GM21526 (cell line): ENCODE measurements around the gene EYS.

Source experiments
- ATAC-seq: cut with Tn5 transposase; IDR thresholded peaks from one replicate; pipeline ENCODE4 v1.9.1; 2021; ENCODE audit warnings: moderate library complexity; ENCODE audit not compliant: unreplicated experiment, low FRiP score

Gene EYS

DNA sequence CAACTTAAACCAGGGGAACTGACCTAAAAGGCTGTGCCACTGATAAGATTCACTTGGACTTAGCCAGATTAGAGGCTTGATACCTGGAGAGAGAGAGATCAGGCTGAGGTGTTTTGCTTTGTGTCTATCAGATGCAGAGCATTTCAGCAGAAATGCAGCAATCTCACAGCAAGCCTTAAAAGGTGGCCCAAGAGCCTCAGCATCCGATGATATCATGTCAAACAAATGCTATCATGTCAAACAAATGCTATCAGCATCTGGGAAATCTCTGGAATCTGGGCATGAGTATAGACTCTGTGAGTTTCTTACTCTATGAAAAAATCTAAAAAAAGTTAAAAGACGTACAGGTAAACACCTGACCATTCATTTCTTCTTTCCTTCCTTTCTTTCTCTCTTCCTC is 718.9 kb downstream of the EYS start:
- ATAC-seq = no peak

DNA sequence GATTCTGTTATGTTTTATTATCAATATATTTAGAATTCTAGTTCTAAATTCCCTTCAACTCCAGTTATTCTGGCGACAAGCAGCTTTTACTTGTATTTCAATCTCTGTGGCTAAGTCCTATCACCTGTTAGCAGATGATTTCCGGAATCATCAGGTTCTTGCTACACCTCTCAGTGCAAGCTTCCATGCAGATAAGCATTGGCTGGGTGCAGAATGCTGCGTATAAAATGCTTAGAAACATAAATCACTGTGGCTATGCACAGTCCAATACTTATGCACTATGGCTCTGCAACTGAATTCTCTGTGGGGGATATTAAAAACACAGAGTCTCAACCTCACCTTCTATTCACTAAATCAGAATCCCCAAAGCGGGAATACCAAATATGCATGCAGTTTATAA is 720.0 kb downstream of the EYS start:
- no peak for ATAC-seq

- ATAC-seq = no peak
Measured at GRCh38 chr6:64985726-64986125, 721.3 kb downstream of the EYS start.

GRCh38 chr6:64984948-64985347 is 722.1 kb downstream of the EYS start:
- ATAC-seq = no peak

- no peak for ATAC-seq
Measured at GRCh38 chr6:64983089-64983488, 723.9 kb downstream of the EYS start.

DNA sequence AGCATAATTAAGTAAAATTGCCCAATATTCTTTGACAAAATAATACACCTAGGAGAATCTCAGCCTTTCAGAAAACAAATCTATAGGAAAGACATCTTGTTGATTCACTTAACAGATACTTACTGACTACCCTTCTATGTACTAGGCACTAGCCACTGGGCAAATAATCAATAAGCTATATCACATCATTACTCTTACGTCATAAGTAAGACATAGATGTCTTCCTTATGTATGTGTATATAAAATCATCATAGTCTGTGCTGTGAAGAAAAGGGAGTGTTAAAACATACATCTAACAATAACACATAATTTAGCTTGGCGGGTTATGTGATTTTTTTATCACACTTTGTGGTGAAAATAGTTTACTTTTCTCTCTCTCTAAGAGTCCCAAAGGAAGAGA is 733.9 kb downstream of the EYS start:
- ATAC-seq = no peak

DNA sequence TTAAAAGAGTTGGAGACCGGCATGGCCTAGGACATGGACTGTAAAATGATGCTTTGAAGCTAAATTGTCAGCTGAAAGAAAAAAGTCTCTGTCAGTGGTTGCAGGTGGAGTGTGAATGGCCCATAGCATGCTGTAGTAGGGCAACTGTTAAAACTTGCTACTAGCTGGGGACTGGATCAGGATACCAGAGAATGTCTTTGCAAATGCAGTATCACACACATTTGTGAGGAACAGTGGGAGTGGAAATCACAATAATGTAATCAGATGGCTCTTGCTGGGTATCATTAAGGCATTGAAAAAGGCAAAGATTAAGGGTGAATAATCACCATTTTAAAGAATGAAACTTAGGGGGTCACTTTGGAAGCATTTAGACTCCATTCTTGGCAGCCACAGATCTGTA is 737.9 kb downstream of the EYS start:
- no peak for ATAC-seq

DNA sequence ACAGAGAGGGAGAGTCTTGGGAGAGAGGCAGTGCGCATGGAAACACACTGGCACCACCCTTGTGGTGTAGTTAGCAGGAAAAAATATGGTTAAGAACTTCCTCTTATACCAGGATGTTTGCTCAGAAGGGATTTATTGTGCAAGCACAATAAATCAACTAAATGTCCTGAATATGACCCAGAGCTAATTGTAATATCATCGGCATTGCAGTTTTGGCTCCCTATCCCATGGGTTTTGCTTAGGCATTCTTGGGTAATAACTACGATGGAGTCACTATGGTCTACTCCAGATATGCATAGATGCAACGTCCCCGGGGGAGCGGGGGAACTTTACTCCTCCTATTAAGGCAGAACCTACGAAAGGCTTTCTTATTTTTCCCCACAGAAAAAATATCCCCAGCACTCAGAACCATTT is 751.6 kb downstream of the EYS start:
- no peak for ATAC-seq

- no peak for ATAC-seq
Measured at GRCh38 chr6:64949257-64949656, 757.8 kb downstream of the EYS start.

GRCh38 chr6:64948261-64948660 is 758.8 kb downstream of the EYS start:
- ATAC-seq = no peak

DNA sequence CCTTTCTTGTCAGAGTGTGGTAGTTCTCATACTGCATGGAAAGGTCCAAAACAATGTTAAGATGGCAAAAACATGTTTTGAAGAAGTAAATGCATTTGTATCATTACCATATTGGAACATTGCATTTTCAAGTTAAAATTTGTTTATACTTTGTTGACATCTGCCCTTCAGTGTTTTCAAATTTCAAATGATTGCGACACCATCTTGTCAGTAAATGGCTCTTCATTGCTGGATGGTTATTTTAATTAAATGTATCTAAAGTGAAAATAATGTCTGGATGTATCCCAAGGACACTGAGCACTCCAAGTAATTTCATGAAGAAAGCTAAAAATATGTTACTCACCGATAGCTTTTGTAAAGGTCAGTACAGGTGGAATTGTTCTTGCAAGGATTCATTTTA is 761.6 kb downstream of the EYS start:
- no peak for ATAC-seq

DNA sequence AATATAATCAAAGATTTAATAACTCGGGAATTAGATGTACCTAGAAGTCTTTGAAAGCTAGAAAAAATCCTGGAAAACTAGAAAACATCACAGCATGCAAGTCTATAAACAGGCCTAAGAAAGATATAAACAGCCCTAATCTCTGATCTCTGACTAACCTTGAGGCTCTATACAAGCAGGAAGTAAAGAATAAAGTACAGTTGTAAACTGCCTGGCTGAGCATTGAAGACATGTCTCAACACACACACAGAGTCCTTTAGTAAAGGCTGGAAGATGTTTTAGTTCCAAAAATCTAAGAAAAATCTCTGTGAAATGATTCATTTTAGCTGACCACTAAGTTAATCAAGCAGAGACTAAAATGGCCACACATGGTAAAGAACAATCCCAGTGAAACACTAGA is 774.5 kb downstream of the EYS start:
- ATAC-seq = no peak

DNA sequence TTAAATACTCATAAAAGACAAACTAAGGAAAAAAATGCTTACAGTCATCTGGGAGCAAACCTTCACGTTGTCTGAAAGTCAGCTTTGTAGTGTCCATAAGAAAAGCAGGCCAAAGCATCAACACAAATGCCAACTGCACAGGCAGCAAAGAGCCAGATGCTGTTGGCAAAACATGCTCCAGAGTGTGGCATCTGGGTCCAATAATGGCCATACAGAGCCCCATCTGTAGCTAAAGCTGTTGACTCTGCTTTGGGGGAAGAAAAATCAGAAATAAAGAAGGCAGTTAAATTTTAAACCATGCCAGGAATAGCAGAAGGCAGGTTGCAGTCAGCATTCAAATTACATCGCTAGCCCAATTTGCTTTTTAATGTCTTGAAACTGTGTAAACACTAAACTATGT is 776.3 kb downstream of the EYS start:
- no peak for ATAC-seq

DNA sequence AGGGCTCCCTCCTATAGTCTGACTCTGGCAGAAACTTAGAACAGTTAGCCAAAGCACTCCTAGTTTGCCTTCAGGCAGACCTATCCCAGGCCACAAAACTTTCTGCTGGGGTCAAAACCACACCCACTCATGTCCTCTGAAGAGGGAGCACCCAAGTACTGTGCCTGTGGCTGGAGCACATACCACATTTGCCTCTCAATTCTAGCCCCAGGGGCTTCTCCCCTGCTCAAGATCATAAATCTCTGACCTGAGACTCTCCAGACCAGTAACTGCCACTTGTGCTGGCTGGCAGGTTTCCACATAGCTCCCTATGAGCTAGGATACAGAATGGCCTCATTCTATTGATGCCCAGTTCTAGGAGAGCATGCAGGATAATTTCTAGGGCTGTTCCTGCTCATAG is 781.0 kb downstream of the EYS start:
- no peak for ATAC-seq

DNA sequence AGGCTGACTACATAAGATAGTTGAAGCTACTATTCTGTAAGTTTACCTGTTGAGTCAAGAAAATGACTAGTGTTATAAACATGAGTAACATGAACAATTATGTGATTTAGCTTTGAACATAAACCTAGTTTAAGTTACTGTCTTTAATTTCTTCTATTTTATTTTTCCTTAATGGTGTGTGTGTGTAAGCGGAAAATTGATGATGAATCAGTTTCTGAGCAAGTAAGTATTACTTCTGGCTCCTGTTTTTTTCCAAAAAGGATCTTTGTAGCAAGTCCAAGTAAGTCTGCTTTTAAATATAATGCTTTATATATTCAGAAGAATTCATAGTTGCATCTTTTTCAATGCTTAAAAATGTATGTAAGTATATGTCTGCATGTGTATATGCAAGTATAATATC is 786.8 kb downstream of the EYS start:
- no peak for ATAC-seq

DNA sequence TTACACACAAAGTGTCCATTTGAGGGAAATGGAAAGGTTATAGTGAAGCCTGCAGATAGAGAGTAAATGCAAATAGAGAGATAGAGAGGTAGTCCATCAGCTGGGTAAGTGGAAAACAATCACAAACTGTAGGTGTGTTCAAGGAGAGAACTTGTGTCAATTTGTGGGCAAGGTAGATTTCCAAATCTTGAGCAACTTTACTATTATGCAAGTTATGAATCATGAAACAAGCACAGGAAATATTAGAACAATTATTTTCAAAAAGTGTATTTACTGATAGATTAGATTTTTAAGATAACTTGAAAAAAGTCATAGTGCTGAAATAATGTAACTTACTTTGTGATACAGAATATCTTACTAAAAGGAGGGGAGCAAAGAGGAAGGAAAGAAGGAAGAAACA is 792.9 kb downstream of the EYS start:
- ATAC-seq = no peak

- ATAC-seq = no peak
Measured at GRCh38 chr6:64912966-64913365, 794.1 kb downstream of the EYS start.

GRCh38 chr6:64908104-64908503 is 798.9 kb downstream of the EYS start:
- no peak for ATAC-seq

GRCh38 chr6:64904616-64905015 is 802.4 kb downstream of the EYS start:
- ATAC-seq = no peak

GRCh38 chr6:64902596-64902995 is 804.4 kb downstream of the EYS start:
- ATAC-seq = no peak

- ATAC-seq = no peak
Measured at GRCh38 chr6:64896939-64897338, 810.1 kb downstream of the EYS start.

- no peak for ATAC-seq
Measured at GRCh38 chr6:64895945-64896344, 811.1 kb downstream of the EYS start.

- no peak for ATAC-seq
Measured at GRCh38 chr6:64890609-64891008, 816.4 kb downstream of the EYS start.

- no peak for ATAC-seq
Measured at GRCh38 chr6:64889144-64889543, 817.9 kb downstream of the EYS start.
